CD8-positive, alpha-beta memory T cell (primary cell): ENCODE measurements around the gene MPG. TPM values are rescaled to one million over a fixed set of nuclear protein-coding genes. Genes with fewer than 3 reads are reported as not detected.
A peak's percentile ranks its signal among the peaks of the same experiment; 100 is the strongest.

ENCODE experiments used
- CTCF ChIA-PET: fragments of 350-600 bp; sonication (Branson Sonifier 250); formaldehyde crosslinking; loops from one replicate; lab custom pipeline; 2021; ENCODE audit warnings: antibody characterized with exemption; lab: Charles Lee
- POLR2A ChIA-PET: fragments of 350-600 bp; sonication (Branson Sonifier 250); formaldehyde crosslinking; loops from one replicate; lab custom pipeline; 2021; ENCODE audit warnings: antibody characterized with exemption; lab: Charles Lee
- DNase-seq, 5 donors: peaks; one replicate each; pipeline versions ENCODE4 v3.0.0 to v3.0.0-alpha.2; 2020 to 2022; ENCODE audit warnings: mixed read lengths in 1 of 5
- H3K27ac ChIP-seq: one replicate; pipeline ENCODE4 v1.7.0; 2013; ENCODE audit warnings: low read depth, mild to moderate bottlenecking, low read length, moderate library complexity
- H3K27me3 ChIP-seq: 2 replicates; pipeline ENCODE4 v1.7.0; 2013; ENCODE audit warnings: low read length, mild to moderate bottlenecking; ENCODE audit not compliant: insufficient read depth, poor library complexity, severe bottlenecking
- H3K36me3 ChIP-seq: 2 replicates; pipeline ENCODE4 v1.7.0; 2013; ENCODE audit warnings: mild to moderate bottlenecking, low read length, moderate library complexity; ENCODE audit not compliant: insufficient read depth
- H3K4me1 ChIP-seq: 2 replicates; pipeline ENCODE4 v1.7.0; 2013; ENCODE audit warnings: mild to moderate bottlenecking, low read length, moderate library complexity; ENCODE audit not compliant: insufficient read depth
- H3K4me3 ChIP-seq: 2 replicates; pipeline ENCODE4 v1.7.0; 2013; ENCODE audit warnings: mild to moderate bottlenecking, low read length
- H3K9me3 ChIP-seq: 2 replicates; pipeline ENCODE4 v1.7.0; 2013; ENCODE audit warnings: mild to moderate bottlenecking, low read length
- H3K27ac Mint-ChIP-seq, 8 donors: one replicate each; pipeline ENCODE4 v1.8.0; 2020 to 2021; ENCODE audit warnings: mixed read lengths in 8 of 8, mild to moderate bottlenecking in 6 of 8, inconsistent platforms in 3 of 8, moderate library complexity in 3 of 8
- H3K27me3 Mint-ChIP-seq, 2 donors: one replicate each; pipeline ENCODE4 v1.8.0; 2020 to 2021; ENCODE audit warnings: mixed read lengths in 2 of 2, mild to moderate bottlenecking in 1 of 2, moderate library complexity in 1 of 2
- H3K36me3 Mint-ChIP-seq, 3 donors: one replicate each; pipeline ENCODE4 v1.8.0; 2020 to 2021; ENCODE audit warnings: mixed read lengths in 3 of 3, inconsistent platforms in 1 of 3, mild to moderate bottlenecking in 1 of 3
- H3K4me1 Mint-ChIP-seq, 3 donors: one replicate each; pipeline ENCODE4 v1.8.0; 2020 to 2021; ENCODE audit warnings: mixed read lengths in 3 of 3, inconsistent platforms in 1 of 3, mild to moderate bottlenecking in 1 of 3
- H3K4me3 Mint-ChIP-seq, 7 donors: one replicate each; pipeline ENCODE4 v1.8.0; 2020 to 2021; ENCODE audit warnings: mixed read lengths in 7 of 7, mild to moderate bottlenecking in 6 of 7, moderate library complexity in 4 of 7, inconsistent platforms in 2 of 7
- H3K9me3 Mint-ChIP-seq, 5 donors: one replicate each; pipeline ENCODE4 v1.8.0; 2020 to 2022; ENCODE audit warnings: mixed read lengths in 5 of 5, mild to moderate bottlenecking in 3 of 5, moderate library complexity in 2 of 5, inconsistent platforms in 1 of 5
- polyA plus RNA-seq: library from polyadenylated mRNA; unstranded; fragments of 300-500 nt; fragmentation: Illumina TruSeq; gene quantifications from one replicate; pipeline ENCODE4 v1.2.3, GENCODE V29; 2021
- total RNA-seq, 2 experiments: library from RNA; stranded (reverse); gene quantifications; one replicate each; pipeline ENCODE4 v1.2.3, GENCODE V29; 2021

MPG gene
- total and polyA plus RNA-seq, 3 experiments from 2014 or later: 47.5 to 58.1 (median 48.2) TPM

GRCh38 chr16:60929-61878 is 16.8 kb upstream of the MPG start:
- H3K9me3 ChIP-seq: no peaks in the 10 kb centered on the region
- no peaks in the 10 kb centered on the region for H3K36me3 ChIP-seq
- Mint-ChIP-seq H3K9me3 (no peaks in the 10 kb centered on the region), H3K27ac (no peak overlapping the region), H3K4me1 (peaks cover 0 to 4% (median 0%) of the 10 kb centered on the region in 3 donors), H3K36me3 (peaks cover 0 to 8% (median 0%) of the 10 kb centered on the region in 3 donors), H3K4me3 (no peak overlapping the region), H3K27me3 (peaks cover 0 to 2% of the 10 kb centered on the region in 2 donors)
- H3K27me3 ChIP-seq: no peaks in the 10 kb centered on the region
- no peak for DNase-seq
- H3K4me3 ChIP-seq: no peak overlapping the region
- no peaks in the 10 kb centered on the region for H3K4me1 ChIP-seq
- no peak overlapping the region for H3K27ac ChIP-seq
- ChIA-PET CTCF (interaction anchor here (9.2 kb wide), 1 partner anchor 34 kb away, joined by 201 read pairs; no protein-coding TSS in a partner anchor), POLR2A (interaction anchor here (0.5 kb wide), 1 partner anchor 46 kb away, joined by 6 read pairs; no protein-coding TSS in a partner anchor)

GRCh38 chr16:61879-62281 is 16.1 kb upstream of the MPG start:
- Mint-ChIP-seq H3K27ac (no peak overlapping the region), H3K9me3 (no peaks in the 10 kb centered on the region), H3K27me3 (peaks cover 0 to 2% of the 10 kb centered on the region in 2 donors), H3K4me3 (no peak overlapping the region), H3K4me1 (peaks cover 0 to 4% (median 0%) of the 10 kb centered on the region in 3 donors), H3K36me3 (peaks cover 0 to 7% (median 0%) of the 10 kb centered on the region in 3 donors)
- no peak for DNase-seq
- H3K9me3 ChIP-seq: no peaks in the 10 kb centered on the region
- H3K4me1 ChIP-seq: no peaks in the 10 kb centered on the region
- H3K27me3 ChIP-seq: no peaks in the 10 kb centered on the region
- H3K4me3 ChIP-seq: no peak overlapping the region
- ChIA-PET CTCF (interaction anchor here (5.7 to 9.2 kb wide), 2 partner anchors 33 to 44 kb away, joined by 39 to 201 read pairs; no protein-coding TSS in a partner anchor), POLR2A (no interaction called here)
- no peak overlapping the region for H3K27ac ChIP-seq
- H3K36me3 ChIP-seq: no peaks in the 10 kb centered on the region

GRCh38 chr16:62283-62967 is 15.6 kb upstream of the MPG start:
- no peak overlapping the region for H3K27ac ChIP-seq
- H3K27ac Mint-ChIP-seq: peak overlapping the region in 1 of 8 donors; percentile 65
- ChIA-PET POLR2A (interaction anchor here (1.0 kb wide), 1 partner anchor 34 kb away, joined by 5 read pairs; no protein-coding TSS in a partner anchor), CTCF (interaction anchor here (1.2 to 9.2 kb wide), 3 partner anchors 32 to 120 kb away, joined by 3 to 201 read pairs (median 39); no protein-coding TSS in a partner anchor)
- H3K27me3 Mint-ChIP-seq: peaks cover 0 to 2% of the 10 kb centered on the region in 2 donors
- H3K4me1 ChIP-seq: no peaks in the 10 kb centered on the region
- H3K4me1 Mint-ChIP-seq: peaks cover 0 to 4% (median 0%) of the 10 kb centered on the region in 3 donors
- H3K4me3 Mint-ChIP-seq: no peak overlapping the region
- DNase-seq: peak in 1 of 5 donors; percentile 43
- H3K9me3 ChIP-seq: no peaks in the 10 kb centered on the region
- H3K27me3 ChIP-seq: no peaks in the 10 kb centered on the region
- no peaks in the 10 kb centered on the region for H3K36me3 ChIP-seq
- H3K36me3 Mint-ChIP-seq: peaks cover 0 to 4% (median 0%) of the 10 kb centered on the region in 3 donors
- H3K9me3 Mint-ChIP-seq: no peaks in the 10 kb centered on the region
- H3K4me3 ChIP-seq: no peak overlapping the region

GRCh38 chr16:62968-63391 is 15.0 kb upstream of the MPG start:
- no peaks in the 10 kb centered on the region for H3K4me1 ChIP-seq
- H3K9me3 Mint-ChIP-seq: no peaks in the 10 kb centered on the region
- no peak for DNase-seq
- no peak overlapping the region for H3K27ac Mint-ChIP-seq
- no peaks in the 10 kb centered on the region for H3K9me3 ChIP-seq
- no peak overlapping the region for H3K27ac ChIP-seq
- H3K4me1 Mint-ChIP-seq: peaks cover 0 to 4% (median 0%) of the 10 kb centered on the region in 3 donors
- no peak overlapping the region for H3K4me3 ChIP-seq
- no peaks in the 10 kb centered on the region for H3K36me3 ChIP-seq
- peaks cover 0 to 2% of the 10 kb centered on the region in 2 donors for H3K27me3 Mint-ChIP-seq
- peaks cover 0 to 2% (median 0%) of the 10 kb centered on the region in 3 donors for H3K36me3 Mint-ChIP-seq
- H3K4me3 Mint-ChIP-seq: no peak overlapping the region
- ChIA-PET POLR2A (interaction anchor here (1.0 kb wide), 1 partner anchor 34 kb away, joined by 5 read pairs; no protein-coding TSS in a partner anchor), CTCF (interaction anchor here (1.2 to 9.2 kb wide), 4 partner anchors 9 to 119 kb away, joined by 3 to 201 read pairs (median 21); partner anchors contain the start of gene RHBDF1)
- H3K27me3 ChIP-seq: no peaks in the 10 kb centered on the region

- no peak overlapping the region for H3K4me3 Mint-ChIP-seq
- H3K27ac ChIP-seq: no peak overlapping the region
- no peaks in the 10 kb centered on the region for H3K9me3 ChIP-seq
- DNase-seq: peak in 1 of 5 donors; percentile 43
- POLR2A ChIA-PET: interaction anchor here (0.6 to 1.0 kb wide), 2 partner anchors 20 to 33 kb away, joined by 3 to 5 read pairs; no protein-coding TSS in a partner anchor
- H3K36me3 ChIP-seq: no peaks in the 10 kb centered on the region
- no peak overlapping the region for H3K27ac Mint-ChIP-seq
- no peaks in the 10 kb centered on the region for H3K9me3 Mint-ChIP-seq
- no peak overlapping the region for H3K4me3 ChIP-seq
- H3K27me3 ChIP-seq: no peaks in the 10 kb centered on the region
- no peaks in the 10 kb centered on the region for H3K36me3 Mint-ChIP-seq
- H3K27me3 Mint-ChIP-seq: peaks cover 0 to 2% of the 10 kb centered on the region in 2 donors
- H3K4me1 Mint-ChIP-seq: peaks cover 0 to 4% (median 0%) of the 10 kb centered on the region in 3 donors
- no peaks in the 10 kb centered on the region for H3K4me1 ChIP-seq
- CTCF ChIA-PET: interaction anchor here (1.2 to 9.2 kb wide), 4 partner anchors 8 to 119 kb away, joined by 3 to 201 read pairs (median 21); partner anchors contain the start of gene RHBDF1
These were observed 14.6 kb upstream of the MPG start for GRCh38 chr16:63466-63865.

GRCh38 chr16:63998-64913 is 13.8 kb upstream of the MPG start:
- Mint-ChIP-seq H3K27ac (peak overlapping the region in 1 of 8 donors; percentile 82), H3K4me3 (no peak overlapping the region), H3K36me3 (no peaks in the 10 kb centered on the region), H3K9me3 (no peaks in the 10 kb centered on the region), H3K4me1 (peaks cover 0 to 4% (median 0%) of the 10 kb centered on the region in 3 donors), H3K27me3 (peaks cover 0 to 2% of the 10 kb centered on the region in 2 donors)
- Histone ChIP-seq H3K27ac (no peak overlapping the region), H3K4me3 (no peak overlapping the region), H3K36me3 (no peaks in the 10 kb centered on the region), H3K9me3 (no peaks in the 10 kb centered on the region), H3K27me3 (no peaks in the 10 kb centered on the region), H3K4me1 (no peaks in the 10 kb centered on the region)
- CTCF ChIA-PET: interaction anchor here (0.9 to 9.2 kb wide), 5 partner anchors 8 to 41 kb away, joined by 3 to 201 read pairs (median 21); partner anchors contain the start of gene RHBDF1
- no peak for DNase-seq
- POLR2A ChIA-PET: interaction anchor here (0.6 kb wide), 1 partner anchor 19 kb away, joined by 3 read pairs; no protein-coding TSS in a partner anchor

- POLR2A ChIA-PET: no interaction called here
- Mint-ChIP-seq H3K4me3 (no peak overlapping the region), H3K27ac (peak overlapping the region in 1 of 8 donors; percentile 82)
These were observed 13.1 kb upstream of the MPG start for GRCh38 chr16:64914-65255.

More at GRCh38 chr16:64914-65255, 13.1 kb upstream of the MPG start:
- CTCF ChIA-PET: interaction anchor here (0.6 to 9.2 kb wide), 10 partner anchors 11 to 290 kb away, joined by 3 to 201 read pairs (median 6); partner anchors contain the start of gene HBQ1
- no peaks in the 10 kb centered on the region for H3K9me3 ChIP-seq
- Mint-ChIP-seq H3K36me3 (no peaks in the 10 kb centered on the region), H3K4me1 (peaks cover 0 to 4% (median 0%) of the 10 kb centered on the region in 3 donors), H3K9me3 (no peaks in the 10 kb centered on the region), H3K27me3 (peaks cover 0 to 8% of the 10 kb centered on the region in 2 donors)
- H3K27me3 ChIP-seq: no peaks in the 10 kb centered on the region
- DNase-seq: no peak
- no peaks in the 10 kb centered on the region for H3K36me3 ChIP-seq
- H3K4me1 ChIP-seq: no peaks in the 10 kb centered on the region
- H3K27ac ChIP-seq: no peak overlapping the region
- no peak overlapping the region for H3K4me3 ChIP-seq
